GM12878 (cell line): ENCODE measurements around the gene SLC51A. TPM values are rescaled to one million over a fixed set of nuclear protein-coding genes. Genes with fewer than 3 reads are reported as not detected.

ENCODE experiments used
- ATAC-seq: fragments of 200-7000 bp; cut with Tn5 transposase; 3 replicates; pipeline ENCODE4 v1.9.1; 2020; ENCODE audit warnings: mild to moderate bottlenecking, moderate library complexity
- BruUV-seq: library from RNA; stranded (reverse); fragments of 400-500 nt; replicated peaks from 2 replicates; lab custom pipeline; 2021; lab: Mats Ljungman, UMichigan
- CTCF ChIA-PET: fragments of 300-600 bp; sonication (Branson Sonifier 250); formaldehyde crosslinking; extraction: SDS; loops from one replicate; lab custom pipeline; 2021; ENCODE audit warnings: inconsistent platforms; lab: Yijun Ruan, JAX
- POLR2A ChIA-PET: fragments of 350-600 bp; formaldehyde crosslinking; extraction: SDS; loops from one replicate; lab custom pipeline; 2021; ENCODE audit warnings: inconsistent platforms; lab: Charles Lee
- RAD21 ChIA-PET: fragments of 300-600 bp; sonication (Branson Sonifier 250); formaldehyde crosslinking; loops from one replicate; lab custom pipeline; 2023; ENCODE audit warnings: antibody characterized with exemption; ENCODE audit not compliant: unreplicated experiment; lab: Charles Lee
- SMC1A ChIA-PET: fragments of 300-600 bp; sonication (Branson Sonifier 250); formaldehyde crosslinking; loops from one replicate; lab custom pipeline; 2023; ENCODE audit not compliant: unreplicated experiment, uncharacterized antibody; lab: Charles Lee
- DNase-seq: peaks from one replicate; pipeline ENCODE4 v3.0.0-alpha.2; 2011; ENCODE audit warnings: low read depth, low spot score
- FAIRE-seq: peaks from 3 replicates; lab custom pipeline; 2011; peaks lifted over from hg19 to GRCh38; lab: Jason Lieb, UNC
- H2AFZ ChIP-seq: 2 replicates; pipeline ENCODE4 v1.6.0; 2011; ENCODE audit warnings: low read depth, low read length, control low read depth; ENCODE audit not compliant: control insufficient read depth
- H3K27ac ChIP-seq: 2 replicates; pipeline ENCODE4 v1.5.1; 2011; ENCODE audit warnings: control low read depth; ENCODE audit not compliant: control insufficient read depth, insufficient read depth
- H3K27me3 ChIP-seq, 2 experiments: replicated peaks in 1 of 2; 2 replicates each; pipeline versions ENCODE4 v1.6.0 to v1.6.1; 2011; ENCODE audit warnings: low read length in 1 of 2; ENCODE audit not compliant: control insufficient read depth in 2 of 2, insufficient read depth in 2 of 2
- H3K36me3 ChIP-seq, 2 experiments: 2 replicates each; pipeline ENCODE4 v1.5.1; 2011; ENCODE audit warnings: low read length in 1 of 2; ENCODE audit not compliant: control insufficient read depth in 2 of 2, insufficient read depth in 2 of 2
- H3K4me1 ChIP-seq: 2 replicates; pipeline ENCODE4 v1.6.1; 2011; ENCODE audit warnings: mild to moderate bottlenecking, low read length, moderate library complexity, mixed read lengths; ENCODE audit not compliant: control insufficient read depth, insufficient read depth
- H3K4me2 ChIP-seq: 2 replicates; pipeline ENCODE4 v1.6.0; 2011; ENCODE audit warnings: control low read depth; ENCODE audit not compliant: control insufficient read depth, insufficient read depth
- H3K4me3 ChIP-seq: fragments of 200-600 bp; sonication (generic); 2 replicates; pipeline ENCODE4 v1.5.1; 2016
- H3K79me2 ChIP-seq: 2 replicates; pipeline ENCODE4 v1.6.0; 2011; ENCODE audit warnings: low read length; ENCODE audit not compliant: control insufficient read depth, insufficient read depth
- H3K9ac ChIP-seq: 2 replicates; pipeline ENCODE4 v1.8.0; 2011; ENCODE audit warnings: low read length, control low read depth, mixed read lengths; ENCODE audit not compliant: control insufficient read depth, insufficient read depth
- H3K9me3 ChIP-seq: replicated peaks from 3 replicates; pipeline ENCODE4 v1.5.1; 2011; ENCODE audit warnings: mild to moderate bottlenecking, low read length; ENCODE audit not compliant: control insufficient read depth, insufficient read depth
- H4K20me1 ChIP-seq: 2 replicates; pipeline ENCODE4 v1.6.0; 2011; ENCODE audit not compliant: control insufficient read depth, insufficient read depth
- BMI1 ChIP-seq: fragments of 450-650 bp; IDR thresholded peaks from 2 replicates; pipeline ENCODE4 v1.6.1; 2016; ENCODE audit warnings: mild to moderate bottlenecking, moderate library complexity, borderline replicate concordance
- BRCA1 ChIP-seq: IDR thresholded peaks from 2 replicates; pipeline ENCODE4 v1.6.1; 2011; ENCODE audit warnings: low read depth, low read length, improper control_type of control experiment
- ESRRA ChIP-seq: IDR thresholded peaks from 2 replicates; pipeline ENCODE4 v1.6.1; 2012; ENCODE audit warnings: mild to moderate bottlenecking, low read length, improper control_type of control experiment
- HDAC6 ChIP-seq: fragments of 200-600 bp; sonication (generic); IDR thresholded peaks from one replicate; pipeline ENCODE4 v1.8.0; 2017; ENCODE audit warnings: antibody characterized with exemption; ENCODE audit not compliant: unreplicated experiment
- JUND ChIP-seq: IDR thresholded peaks from 2 replicates; pipeline ENCODE4 v1.6.1; 2012; ENCODE audit warnings: low read depth, mild to moderate bottlenecking, low read length, improper control_type of control experiment, moderate library complexity
- NFYB ChIP-seq: IDR thresholded peaks from 2 replicates; pipeline ENCODE4 v1.6.1; 2011; ENCODE audit warnings: low read depth, mild to moderate bottlenecking, low read length, improper control_type of control experiment, moderate library complexity; ENCODE audit not compliant: insufficient read depth
- RAD21 ChIP-seq: IDR thresholded peaks from 2 replicates; pipeline ENCODE4 v1.6.1; 2011; ENCODE audit warnings: mild to moderate bottlenecking, low read depth, low read length, moderate library complexity; ENCODE audit not compliant: insufficient read depth
- SMC3 ChIP-seq: IDR thresholded peaks from 2 replicates; pipeline ENCODE4 v1.6.1; 2011; ENCODE audit warnings: low read length, improper control_type of control experiment, borderline replicate concordance
- STAT3 ChIP-seq: IDR thresholded peaks from 2 replicates; pipeline ENCODE4 v1.6.1; 2011; ENCODE audit warnings: low read depth, low read length, improper control_type of control experiment
- ZSCAN29 ChIP-seq: fragments of 450-650 bp; IDR thresholded peaks from 2 replicates; pipeline ENCODE4 v1.6.1; 2017; ENCODE audit warnings: mild to moderate bottlenecking, moderate library complexity
- WGBS: methylation state at CpG from one replicate; pipeline ENCODE4 v1.1.6; 2016; ENCODE audit warnings: low lambda C conversion rate; ENCODE audit not compliant: insufficient replicate concordance, insufficient coverage; ENCODE audit errors: missing lambda C conversion rate; 5-methylcytosine and 5-hydroxymethylcytosine counted together
- in situ Hi-C: fragments of 300-500 bp; cut with MboI; formaldehyde crosslinking; loops from 9 replicates; pipeline ENCODE4 v1.14.3; 2018; ENCODE audit warnings: mixed read lengths
- intact Hi-C: fragments of 100-400 bp; cut with micrococcal nuclease; formaldehyde crosslinking; loops from one replicate; pipeline ENCODE4 v1.14.2; 2022; ENCODE audit not compliant: unreplicated experiment
- polyA plus RNA-seq, 11 experiments: library from polyadenylated mRNA; depleted of rRNA in 4 of 11; unstranded in 6 of 11; stranded (reverse) in 5 of 11; fragments of >200 nt; fragmentation: Nextera tagmentation in 4 of 11; fragmentation: Illumina TruSeq in 1 of 11; extraction: Ambion mirVana in 4 of 11; extraction: Trizol in 1 of 11; gene quantifications; 1 replicate in 1 of 11; 2 replicates in 10 of 11; pipeline versions ENCODE4 v1.2.1 to v1.2.3, GENCODE V29; 2011 to 2016; ENCODE audit warnings: inconsistent platforms in 2 of 11, missing spikeins in 2 of 11, low read depth in 1 of 11
- total RNA-seq, 4 experiments: library from RNA; depleted of rRNA in 3 of 4; stranded (reverse); fragments of >200 nt in 3 of 4; fragmentation: Illumina TruSeq in 1 of 4; extraction: Trizol in 1 of 4; gene quantifications; 2 replicates each; pipeline versions ENCODE4 v1.2.1 to v1.2.3, GENCODE V29; 2013 to 2021
- TF ChIP-seq, protein P1 (sequence below): IDR thresholded peaks from 2 replicates; pipeline ENCODE4 v1.6.1; 2011; ENCODE audit warnings: borderline replicate concordance, low read depth, mild to moderate bottlenecking, moderate library complexity, low read length; ENCODE audit not compliant: insufficient read depth, poor library complexity, severe bottlenecking
- TF ChIP-seq, protein P2 (sequence below): fragments of 450-650 bp; IDR thresholded peaks from 2 replicates; pipeline ENCODE4 v1.6.1; 2016; ENCODE audit warnings: mild to moderate bottlenecking

Gene SLC51A
- total and polyA plus RNA-seq, 10 of the 15 experiments (the other 5 are each of a cell fraction or from before 2014, with no cell fraction given) = 0.99 to 3.9 (median 2.2) TPM; not detected in 6

DNA sequence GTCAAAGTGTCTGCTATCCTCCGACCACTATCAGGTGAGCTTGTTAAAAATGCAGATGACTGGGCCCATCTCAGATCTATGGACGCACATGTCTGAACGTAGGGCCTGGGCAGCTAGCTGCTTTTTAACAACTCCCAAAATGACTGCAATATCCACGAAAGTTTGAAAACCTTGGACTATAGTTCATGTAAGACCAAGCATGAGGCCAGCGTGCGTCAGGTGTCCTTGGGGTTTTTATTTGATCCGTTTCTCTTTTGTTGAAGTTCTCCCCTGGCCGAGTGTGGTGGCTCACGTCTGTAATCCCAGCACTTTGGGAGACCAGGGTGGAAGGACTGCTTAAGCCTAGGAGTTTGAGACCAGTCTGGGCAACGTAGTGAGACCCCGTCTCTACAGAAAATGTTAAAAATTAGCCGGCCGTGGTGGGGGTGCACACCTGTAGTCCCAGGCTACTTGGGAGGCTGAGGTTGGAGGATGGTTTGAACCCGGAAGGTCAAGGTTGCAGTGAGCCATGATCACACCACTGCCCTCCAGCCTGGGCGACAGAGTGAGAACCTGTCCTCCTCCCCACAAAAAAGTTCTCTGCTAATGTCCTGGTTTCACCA is 9.5 kb downstream of the SLC51A start:
- Histone ChIP-seq H3K4me2 (no peak overlapping the region), H3K4me3 (no peak overlapping the region), H3K9ac (no peak overlapping the region), H2AFZ (no peak overlapping the region), H3K4me1 (no peaks in the 10 kb centered on the region), H4K20me1 (no peaks in the 10 kb centered on the region), H3K27ac (no peak overlapping the region), H3K9me3 (no peaks in the 10 kb centered on the region), H3K79me2 (no peaks in the 10 kb centered on the region), H3K36me3 (no peaks in the 10 kb centered on the region), H3K27me3 (no peaks in the 10 kb centered on the region)
- SMC1A ChIA-PET = no interaction called here
- POLR2A ChIA-PET = no interaction called here
- no TSS peak for BruUV-seq
- CTCF ChIA-PET = interaction anchor here (1.7 kb wide), 1 partner anchor 10 kb away, joined by 5 read pairs; no protein-coding TSS in a partner anchor
- intact Hi-C loops = no loop called here
- RAD21 ChIA-PET = no interaction called here
- DNase-seq (no peak), FAIRE-seq (no peak), ATAC-seq (no peak)
- TF ChIP-seq STAT3 (no peak), HDAC6 (no peak), NFYB (no peak)
- WGBS = 75% methylated on average over 15 of the region's 15 CpGs
- in situ Hi-C loops = no loop called here

DNA sequence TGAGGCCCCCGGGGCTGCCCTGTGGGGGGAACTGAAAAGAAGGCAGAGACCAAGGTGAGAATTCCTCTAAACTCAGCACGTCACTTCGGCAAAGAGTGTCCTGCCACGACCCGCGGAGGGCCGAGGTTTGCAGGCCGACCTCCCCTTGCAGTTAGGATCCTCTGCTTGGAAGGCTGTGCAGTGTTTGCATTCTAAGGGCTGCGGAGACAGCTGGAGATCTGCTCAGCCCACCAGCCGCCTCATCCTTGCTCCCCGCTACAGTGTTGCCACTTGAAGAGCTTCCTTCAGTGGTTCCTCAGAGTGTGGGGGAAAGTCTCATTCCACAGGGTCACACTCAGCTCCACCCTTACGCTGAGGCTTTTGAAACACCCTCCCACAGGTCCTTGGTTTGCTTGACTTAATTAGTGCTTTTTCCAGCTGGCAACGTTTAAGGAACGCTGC is 10.8 kb downstream of the SLC51A start:
- Histone ChIP-seq H3K4me2 (no peak overlapping the region), H3K36me3 (no peaks in the 10 kb centered on the region), H4K20me1 (no peaks in the 10 kb centered on the region), H3K4me1 (peaks cover 3% of the 10 kb centered on the region), H3K9ac (no peak overlapping the region), H3K27ac (no peak overlapping the region), H3K9me3 (no peaks in the 10 kb centered on the region), H3K27me3 (no peaks in the 10 kb centered on the region), H3K79me2 (no peaks in the 10 kb centered on the region), H3K4me3 (no peak overlapping the region), H2AFZ (no peak overlapping the region)
- intact Hi-C loops = no loop called here
- BruUV-seq = no TSS peak
- ChIA-PET SMC1A (no interaction called here), CTCF (no interaction called here), RAD21 (interaction anchor here (1.0 to 1.2 kb wide), 2 partner anchors 25 to 27 kb away, joined by 3 read pairs; no protein-coding TSS in a partner anchor), POLR2A (interaction anchor here (0.7 kb wide), 1 partner anchor 16 kb away, joined by 5 read pairs; no protein-coding TSS in a partner anchor)
- ATAC-seq = no peak
- FAIRE-seq = no peak
- in situ Hi-C loops = no loop called here
- 85% methylated on average over 14 of the region's 14 CpGs for WGBS
- DNase-seq = no peak
- TF ChIP-seq SMC3 = no peak
- TF ChIP-seq JUND = no peak
- no peak for TF ChIP-seq ESRRA
- TF ChIP-seq, protein P1, sequence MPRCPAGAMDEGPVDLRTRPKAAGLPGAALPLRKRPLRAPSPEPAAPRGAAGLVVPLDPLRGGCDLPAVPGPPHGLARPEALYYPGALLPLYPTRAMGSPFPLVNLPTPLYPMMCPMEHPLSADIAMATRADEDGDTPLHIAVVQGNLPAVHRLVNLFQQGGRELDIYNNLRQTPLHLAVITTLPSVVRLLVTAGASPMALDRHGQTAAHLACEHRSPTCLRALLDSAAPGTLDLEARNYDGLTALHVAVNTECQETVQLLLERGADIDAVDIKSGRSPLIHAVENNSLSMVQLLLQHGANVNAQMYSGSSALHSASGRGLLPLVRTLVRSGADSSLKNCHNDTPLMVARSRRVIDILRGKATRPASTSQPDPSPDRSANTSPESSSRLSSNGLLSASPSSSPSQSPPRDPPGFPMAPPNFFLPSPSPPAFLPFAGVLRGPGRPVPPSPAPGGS = no peak
- TF ChIP-seq BRCA1 = no peak
- TF ChIP-seq, protein P2, sequence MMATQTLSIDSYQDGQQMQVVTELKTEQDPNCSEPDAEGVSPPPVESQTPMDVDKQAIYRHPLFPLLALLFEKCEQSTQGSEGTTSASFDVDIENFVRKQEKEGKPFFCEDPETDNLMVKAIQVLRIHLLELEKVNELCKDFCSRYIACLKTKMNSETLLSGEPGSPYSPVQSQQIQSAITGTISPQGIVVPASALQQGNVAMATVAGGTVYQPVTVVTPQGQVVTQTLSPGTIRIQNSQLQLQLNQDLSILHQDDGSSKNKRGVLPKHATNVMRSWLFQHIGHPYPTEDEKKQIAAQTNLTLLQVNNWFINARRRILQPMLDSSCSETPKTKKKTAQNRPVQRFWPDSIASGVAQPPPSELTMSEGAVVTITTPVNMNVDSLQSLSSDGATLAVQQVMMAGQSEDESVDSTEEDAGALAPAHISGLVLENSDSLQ = no peak
- no peak for TF ChIP-seq BMI1
- TF ChIP-seq ZSCAN29 = no peak
- TF ChIP-seq RAD21 = no peak
